ENCODE measurements around the gene MCC.

DNA sequence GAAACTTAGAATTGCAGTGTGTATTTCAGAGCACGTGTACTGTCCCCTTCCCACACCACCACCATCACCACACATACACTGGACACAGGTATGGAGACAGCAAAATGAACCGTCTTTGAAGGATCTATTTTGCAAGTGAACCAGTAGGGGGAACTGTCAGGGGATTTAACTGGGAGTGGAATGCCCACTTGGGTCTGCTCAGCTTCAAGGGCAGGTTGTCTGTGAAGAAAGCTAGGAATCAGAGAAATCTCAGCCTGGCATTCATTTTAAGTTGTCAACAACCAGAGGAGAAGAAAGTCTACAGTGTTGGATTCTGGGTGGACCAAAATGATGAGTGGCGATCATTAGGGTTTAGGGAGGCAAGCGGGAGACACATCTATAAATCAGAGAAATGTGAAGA, 364.6 kb downstream of the MCC start:
- TF ChIP-seq CTCF (IDR thresholded peaks at IDR 0.05) = 0 out of 3 replicates have a peak, but pooled peaks have one; percentile 9
- TF ChIP-seq EP300 (IDR thresholded peaks at IDR 0.05) = no peak

Data from A549 (cell line).